HepG2 (cell line): ENCODE measurements around the gene CFAP69. TPM values are rescaled to one million over a fixed set of nuclear protein-coding genes. Genes with fewer than 3 reads are reported as not detected.

Experiments
- ATAC-seq: fragments of 200-7000 bp; cut with Tn5 transposase; 3 replicates; pipeline ENCODE4 v1.9.1; 2020; ENCODE audit warnings: mild to moderate bottlenecking, moderate library complexity
- BruUV-seq: library from RNA; stranded (reverse); fragments of 400-500 nt; replicated peaks from 2 replicates; lab custom pipeline; 2021; lab: Mats Ljungman, UMichigan
- CTCF ChIA-PET: fragments of 300-600 bp; formaldehyde crosslinking; extraction: SDS; loops from one replicate; lab custom pipeline; 2021; ENCODE audit warnings: low total read pairs, inconsistent platforms, low intra/inter-chr PET ratio; lab: Yijun Ruan, JAX
- POLR2A ChIA-PET: fragments of 350-600 bp; sonication (Branson Sonifier 250); formaldehyde crosslinking; loops from one replicate; lab custom pipeline; 2020; ENCODE audit warnings: antibody characterized with exemption, inconsistent platforms; lab: Yijun Ruan, JAX
- DNase-seq: peaks from one replicate; pipeline ENCODE4 v3.0.0-alpha.2; 2015; ENCODE audit warnings: low spot score
- FAIRE-seq: peaks from 3 replicates; lab custom pipeline; 2011; peaks lifted over from hg19 to GRCh38; lab: Jason Lieb, UNC
- H2AFZ ChIP-seq: one replicate; pipeline ENCODE4 v1.6.1; 2011; ENCODE audit warnings: low read length, inconsistent platforms
- H3K27ac ChIP-seq: fragments of 300-600 bp; 3 replicates; pipeline ENCODE4 v1.8.0; 2011; ENCODE audit warnings: mixed run types, mild to moderate bottlenecking, mixed read lengths, low read length, inconsistent platforms; ENCODE audit not compliant: insufficient read depth; ENCODE audit errors: extremely low read length
- H3K27me3 ChIP-seq, 2 experiments: fragments of 200-600 bp in 1 of 2; 2 replicates in 1 of 2; 3 replicates in 1 of 2; pipeline versions ENCODE4 v1.6.0 to v1.8.0; 2011; ENCODE audit warnings: low read length in 2 of 2, mild to moderate bottlenecking in 2 of 2, moderate library complexity in 2 of 2, inconsistent platforms in 1 of 2; ENCODE audit not compliant: insufficient read depth in 2 of 2, control insufficient read depth in 1 of 2
- H3K36me3 ChIP-seq, 2 experiments: fragments of 200-600 bp in 1 of 2; replicated peaks in 1 of 2; 2 replicates in 1 of 2; 3 replicates in 1 of 2; pipeline versions ENCODE4 v1.5.1 to v1.8.0; 2011; ENCODE audit warnings: low read length in 2 of 2, inconsistent platforms in 1 of 2; ENCODE audit not compliant: insufficient read depth in 2 of 2, control insufficient read depth in 1 of 2
- H3K4me1 ChIP-seq: 2 replicates; pipeline ENCODE4 v1.5.1; 2012; ENCODE audit warnings: low read length, inconsistent platforms; ENCODE audit not compliant: insufficient read depth
- H3K4me2 ChIP-seq: 2 replicates; pipeline ENCODE4 v1.6.0; 2011; ENCODE audit warnings: low read depth, low read length, inconsistent platforms
- H3K4me3 ChIP-seq, 3 experiments: fragments of 200-600 bp in 1 of 3; sonication (generic), shearing (Covaris generic) in 1 of 3; replicated peaks in 1 of 3; 2 replicates each; pipeline ENCODE4 v1.5.1; 2011 to 2016; ENCODE audit warnings: low read length in 3 of 3, inconsistent platforms in 2 of 3, low read depth in 2 of 3, mild to moderate bottlenecking in 2 of 3, control low read depth in 1 of 3, mixed read lengths in 1 of 3; ENCODE audit not compliant: insufficient read depth in 1 of 3
- H3K79me2 ChIP-seq: one replicate; pipeline ENCODE4 v1.6.1; 2011; ENCODE audit warnings: low read length, inconsistent platforms; ENCODE audit not compliant: insufficient read depth
- H3K9ac ChIP-seq: 2 replicates; pipeline ENCODE4 v1.6.0; 2011; ENCODE audit warnings: mild to moderate bottlenecking, low read depth, low read length, inconsistent platforms; ENCODE audit not compliant: insufficient read depth
- H3K9me3 ChIP-seq: 2 replicates; pipeline ENCODE4 v1.5.1; 2012; ENCODE audit warnings: mild to moderate bottlenecking, low read length
- H4K20me1 ChIP-seq: 2 replicates; pipeline ENCODE4 v1.6.0; 2011; ENCODE audit warnings: inconsistent platforms, mild to moderate bottlenecking, low read length, moderate library complexity; ENCODE audit not compliant: insufficient read depth
- ASH2L ChIP-seq: fragments of 300-600, 200-600 bp; sonication (generic); IDR thresholded peaks from 2 replicates; pipeline ENCODE4 v1.7.0; 2017; ENCODE audit warnings: low read depth, mild to moderate bottlenecking, moderate library complexity, mixed read lengths, low read length; ENCODE audit not compliant: insufficient read length
- HNF4A ChIP-seq: sonication (generic); formaldehyde crosslinking; IDR thresholded peaks from 2 replicates; pipeline ENCODE4 v1.4.0; 2020; ENCODE audit warnings: missing genetic modification reagents
- IRF1 ChIP-seq: sonication (generic); formaldehyde crosslinking; IDR thresholded peaks from 2 replicates; pipeline ENCODE4 v1.4.0; 2020; ENCODE audit warnings: low read depth, mild to moderate bottlenecking, missing genetic modification reagents
- MAFF ChIP-seq: IDR thresholded peaks from 2 replicates; pipeline ENCODE4 v1.6.1; 2011; ENCODE audit warnings: low read depth, low read length, improper control_type of control experiment
- MAFK ChIP-seq, 2 experiments: IDR thresholded peaks in 1 of 2; conservative IDR thresholded peaks in 1 of 2; 2 replicates each; pipeline ENCODE4 v1.6.1; 2011; ENCODE audit warnings: improper control_type of control experiment in 2 of 2, low read length in 2 of 2
- POGK ChIP-seq: sonication (generic); formaldehyde crosslinking; conservative IDR thresholded peaks from 2 replicates; pipeline ENCODE4 v1.8.0; 2022; ENCODE audit warnings: mild to moderate bottlenecking, moderate library complexity, missing genetic modification reagents
- PRMT3 ChIP-seq: sonication (generic); formaldehyde crosslinking; IDR thresholded peaks from 2 replicates; pipeline ENCODE4 v1.8.1; 2022; ENCODE audit warnings: low read depth, mild to moderate bottlenecking, moderate library complexity, missing genetic modification reagents, borderline replicate concordance
- SMAD3 ChIP-seq: sonication (generic); formaldehyde crosslinking; IDR thresholded peaks from 2 replicates; pipeline ENCODE4 v1.4.0; 2020; ENCODE audit warnings: missing genetic modification reagents
- TRIM22 ChIP-seq: fragments of 450-650 bp; IDR thresholded peaks from 2 replicates; pipeline ENCODE4 v1.6.1; 2017
- ZNF569 ChIP-seq: sonication (generic); formaldehyde crosslinking; IDR thresholded peaks from 2 replicates; pipeline ENCODE4 v1.5.0; 2020; ENCODE audit warnings: mild to moderate bottlenecking, missing genetic modification reagents, moderate library complexity, borderline replicate concordance
- ZNF784 ChIP-seq: sonication (generic); formaldehyde crosslinking; IDR thresholded peaks from 2 replicates; pipeline ENCODE4 v1.5.1; 2020; ENCODE audit warnings: missing genetic modification reagents, mild to moderate bottlenecking, borderline replicate concordance
- ZNF816 ChIP-seq: sonication (generic); formaldehyde crosslinking; IDR thresholded peaks from 2 replicates; pipeline ENCODE4 v1.8.0; 2022; ENCODE audit warnings: missing genetic modification reagents, mild to moderate bottlenecking, borderline replicate concordance
- ZUFSP ChIP-seq: sonication (generic); formaldehyde crosslinking; IDR thresholded peaks from 2 replicates; pipeline ENCODE4 v1.9.0; 2021; ENCODE audit warnings: missing genetic modification reagents, mild to moderate bottlenecking, borderline replicate concordance
- WGBS: methylation state at CpG from one replicate; pipeline ENCODE4 v1.1.6; 2017; ENCODE audit warnings: low lambda C conversion rate; 5-methylcytosine and 5-hydroxymethylcytosine counted together
- in situ Hi-C: cut with HindIII; loops from 2 replicates; pipeline ENCODE4 v1.10.0; 2017; ENCODE audit warnings: low pct_unique_long_range_greater_than_20kb; ENCODE audit not compliant: extremely low pct_ligation_motif_present
- intact Hi-C: fragments of 100-400 bp; cut with micrococcal nuclease; formaldehyde crosslinking; loops from one replicate; pipeline ENCODE4 v1.10.0; 2022; ENCODE audit not compliant: unreplicated experiment
- polyA plus RNA-seq, 8 experiments: library from polyadenylated mRNA; depleted of rRNA in 3 of 8; stranded (reverse) in 7 of 8; unstranded in 1 of 8; fragments of >200 nt; fragmentation: Illumina TruSeq in 4 of 8; extraction: Trizol in 4 of 8; gene quantifications; 2 replicates each; pipeline versions ENCODE4 v1.2.1 to v1.2.3, GENCODE V29; 2011 to 2016; ENCODE audit warnings: low read depth in 4 of 8, missing spikeins in 1 of 8, mixed read lengths in 1 of 8; ENCODE audit not compliant: insufficient read depth in 1 of 8
- total RNA-seq, 5 experiments: library from RNA; depleted of rRNA; stranded (reverse); fragments of >200 nt; fragmentation: Illumina TruSeq; extraction: Trizol; gene quantifications; 2 replicates each; pipeline ENCODE4 v1.2.3, GENCODE V29; 2016; ENCODE audit warnings: low read depth in 1 of 5

Gene CFAP69
- total and polyA plus RNA-seq, 2 of the 13 experiments (the other 11 are each of a cell fraction or from before 2014, with no cell fraction given) = 2.2 to 4.0 TPM

- no peak for TF ChIP-seq TRIM22
- TF ChIP-seq ZNF784 = no peak
These were observed 29.2 kb downstream of the CFAP69 start (continued) for GRCh38 chr7:90274161-90274560.

- ATAC-seq (peak; percentile 92), FAIRE-seq (peak; percentile 55), DNase-seq (peak; percentile 72)
- Histone ChIP-seq H3K4me2 (peak overlapping the region; percentile 52), H3K4me1 (peaks cover 40% of the 10 kb centered on the region), H3K4me3 (no peak overlapping the region; a peak in 1 of 6 replicates), H2AFZ (no peak overlapping the region), H3K79me2 (no peaks in the 10 kb centered on the region), H3K9me3 (no peaks in the 10 kb centered on the region), H4K20me1 (no peaks in the 10 kb centered on the region), H3K36me3 (0 out of 5 replicates have a peak, but pooled peaks cover 0 to 3% of the 10 kb centered on the region in 2 experiments), H3K9ac (no peak overlapping the region), H3K27me3 (no peaks in the 10 kb centered on the region), H3K27ac (peak overlapping the region; percentile 60)
- CTCF ChIA-PET = no interaction called here
- in situ Hi-C loops (no loop called here), intact Hi-C loops (loop anchor here (5.0 kb wide), 1 partner anchor 39 kb away; no protein-coding TSS in a partner anchor)
- POLR2A ChIA-PET = interaction anchor here (1.0 to 1.2 kb wide), 3 partner anchors 65 to 128 kb away, joined by 3 to 6 read pairs (median 4); partner anchors contain the start of gene STEAP2
- WGBS = 43% methylated on average over 5 of the region's 5 CpGs
- no TSS peak for BruUV-seq
- peak; percentile 36 for TF ChIP-seq ASH2L
- no peak for TF ChIP-seq IRF1
- peak; percentile 73 for TF ChIP-seq HNF4A (CRISPR knock-in tag)
- no peak for TF ChIP-seq ZUFSP (CRISPR knock-in tag)
- TF ChIP-seq SMAD3 (CRISPR knock-in tag) = no peak
- no peak for TF ChIP-seq ZNF569 (CRISPR knock-in tag)
- TF ChIP-seq ZNF816 (CRISPR knock-in tag) = no peak
- TF ChIP-seq MAFF = peak; percentile 73
- TF ChIP-seq POGK = no peak
- no peak for TF ChIP-seq PRMT3 (CRISPR knock-in tag)
- peak; percentile 65 to 72 for TF ChIP-seq MAFK (conservative IDR thresholded peaks at IDR 0.05 in 1 of 2, IDR thresholded peaks at IDR 0.05 in 1 of 2; ENCODE audit: low read length in 2 of 2)
These were observed 31.2 kb downstream of the CFAP69 start for GRCh38 chr7:90276033-90276728.
